ENCODE results near the gene PRR30. TPM values are rescaled to one million over a fixed set of nuclear protein-coding genes. Genes with fewer than 3 reads are reported as not detected.
A peak's percentile ranks its signal among the peaks of the same experiment; 100 is the strongest.

The PRR30 gene
- total and polyA plus RNA-seq, 2 donors (not counting 1 experiment from before 2014, with no cell fraction given), result not detected

GRCh38 chr2:27135478-27135955 is 3.7 kb downstream of the PRR30 start:
- no peak for ATAC-seq (ENCODE audit: low read depth)
- Histone ChIP-seq H4K20me1 (ENCODE audit: control insufficient read depth, insufficient read depth, low read length, poor library complexity, severe bottlenecking) (peaks cover 5% of the 10 kb centered on the region), H3K4me2 (replicated peaks; ENCODE audit: low read depth, low read length, poor library complexity, severe bottlenecking) (peak overlapping the region; percentile 93), H3K36me3 (replicated peaks in 1 of 2; ENCODE audit: control extremely low read depth in 1 of 2, control insufficient read depth in 1 of 2, extremely low read depth in 1 of 2, insufficient read depth in 2 of 2, low read length in 1 of 2) (peaks cover 0 to 21% of the 10 kb centered on the region in 2 experiments), H3K4me1 (ENCODE audit: control insufficient read depth in 2 of 2, insufficient read depth in 2 of 2, low read length in 2 of 2) (peaks cover 17 to 25% of the 10 kb centered on the region in 2 donors), H3K79me2 (ENCODE audit: control insufficient read depth, insufficient read depth, low read length) (peaks cover 12% of the 10 kb centered on the region), H3K4me3 (ENCODE audit: control extremely low read depth in 1 of 5, extremely low read depth in 1 of 5, insufficient read depth in 1 of 5, low read depth in 2 of 5, low read length in 4 of 5) (no peak overlapping the region), H3K27me3 (replicated peaks in 1 of 4; ENCODE audit: control extremely low read depth in 1 of 4, control insufficient read depth in 3 of 4, insufficient read depth in 4 of 4, low read length in 3 of 4) (no peaks in the 10 kb centered on the region), H3K9ac (ENCODE audit: low read length) (no peak overlapping the region), H3K9me3 (ENCODE audit: control extremely low read depth in 1 of 3, control insufficient read depth in 2 of 3, insufficient read depth in 1 of 3, low read length in 2 of 3) (no peaks in the 10 kb centered on the region), H2AFZ (ENCODE audit: insufficient read depth, low read depth, low read length, poor library complexity, severe bottlenecking) (peak overlapping the region; percentile 92), H3K27ac (ENCODE audit: low read length in 2 of 2) (peak overlapping the region in 1 of 2 donors; percentile 39)
- ChIA-PET POLR2A (interaction anchor here (0.6 to 2.2 kb wide), 3 partner anchors 77 to 184 kb away, joined by 3 to 7 read pairs (median 4); partner anchors contain the start of genes ATRAID and SLC5A6), CTCF (interaction anchor here (0.7 to 2.8 kb wide), 4 partner anchors 11 to 173 kb away, joined by 3 to 19 read pairs (median 8); partner anchors contain the start of gene ABHD1)
- 60% methylated on average over 11 of the region's 12 CpGs for WGBS (ENCODE audit: insufficient coverage)
- DNase-seq, result peak; percentile 31
- Mint-ChIP-seq H3K4me3 (peak overlapping the region; percentile 96), H3K4me1 (peaks cover 23% of the 10 kb centered on the region), H3K27ac (peak overlapping the region; percentile 97), H3K9me3 (ENCODE audit: insufficient read depth) (no peaks in the 10 kb centered on the region), H3K27me3 (no peaks in the 10 kb centered on the region)
- TF ChIP-seq, protein P1, sequence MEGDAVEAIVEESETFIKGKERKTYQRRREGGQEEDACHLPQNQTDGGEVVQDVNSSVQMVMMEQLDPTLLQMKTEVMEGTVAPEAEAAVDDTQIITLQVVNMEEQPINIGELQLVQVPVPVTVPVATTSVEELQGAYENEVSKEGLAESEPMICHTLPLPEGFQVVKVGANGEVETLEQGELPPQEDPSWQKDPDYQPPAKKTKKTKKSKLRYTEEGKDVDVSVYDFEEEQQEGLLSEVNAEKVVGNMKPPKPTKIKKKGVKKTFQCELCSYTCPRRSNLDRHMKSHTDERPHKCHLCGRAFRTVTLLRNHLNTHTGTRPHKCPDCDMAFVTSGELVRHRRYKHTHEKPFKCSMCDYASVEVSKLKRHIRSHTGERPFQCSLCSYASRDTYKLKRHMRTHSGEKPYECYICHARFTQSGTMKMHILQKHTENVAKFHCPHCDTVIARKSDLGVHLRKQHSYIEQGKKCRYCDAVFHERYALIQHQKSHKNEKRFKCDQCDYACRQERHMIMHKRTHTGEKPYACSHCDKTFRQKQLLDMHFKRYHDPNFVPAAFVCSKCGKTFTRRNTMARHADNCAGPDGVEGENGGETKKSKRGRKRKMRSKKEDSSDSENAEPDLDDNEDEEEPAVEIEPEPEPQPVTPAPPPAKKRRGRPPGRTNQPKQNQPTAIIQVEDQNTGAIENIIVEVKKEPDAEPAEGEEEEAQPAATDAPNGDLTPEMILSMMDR (IDR thresholded peaks at IDR 0.05), result no peak
- TF ChIP-seq EZH2 (IDR thresholded peaks at IDR 0.05; ENCODE audit: borderline replicate concordance, insufficient read depth, low read depth, low read length, poor library complexity, severe bottlenecking), result no peak
- intact Hi-C loops (cut with micrococcal nuclease), result no loop called here
